Tibial nerve (tissue), 4 donors: ENCODE results near the gene PTPRD. TPM values are rescaled to one million over a fixed set of nuclear protein-coding genes. Genes with fewer than 3 reads are reported as not detected.

Experiments used
- DNase-seq, 2 donors: peaks; one replicate each; pipeline ENCODE4 v3.0.0-alpha.2; 2019; ENCODE audit warnings: low spot score in 2 of 2
- H3K27ac ChIP-seq, 4 donors: fragments of 200-600 bp; sonication (generic) in 3 of 4; one replicate each; pipeline ENCODE4 v1.5.1; 2017 to 2019; ENCODE audit warnings: mild to moderate bottlenecking in 1 of 4
- H3K27me3 ChIP-seq, 2 donors: fragments of 200-600 bp; sonication (generic) in 1 of 2; one replicate each; pipeline versions ENCODE4 v1.5.1 to v1.6.0; 2017 to 2019
- H3K36me3 ChIP-seq, 3 donors: fragments of 200-600 bp; sonication (generic); one replicate each; pipeline ENCODE4 v1.5.1; 2018 to 2019
- H3K4me1 ChIP-seq, 4 donors: fragments of 200-600 bp; sonication (generic) in 3 of 4; one replicate each; pipeline ENCODE4 v1.5.1; 2017 to 2019
- H3K4me3 ChIP-seq, 4 donors: fragments of 200-600 bp; sonication (generic) in 3 of 4; one replicate each; pipeline ENCODE4 v1.5.1; 2017 to 2019; ENCODE audit warnings: mild to moderate bottlenecking in 1 of 4, moderate library complexity in 1 of 4
- H3K9me3 ChIP-seq, 4 donors: fragments of 200-600 bp; sonication (generic) in 3 of 4; one replicate each; pipeline ENCODE4 v1.5.1; 2017 to 2019
- CTCF ChIP-seq, 5 experiments: fragments of 200-600 bp in 3 of 5; fragments of 450-650 bp in 2 of 5; sonication (generic) in 3 of 5; IDR thresholded peaks; one replicate each; pipeline ENCODE4 v1.5.1; 2016 to 2019; ENCODE audit warnings: antibody characterized with exemption in 5 of 5, mild to moderate bottlenecking in 3 of 5, moderate library complexity in 2 of 5
- EP300 ChIP-seq, 2 donors: sonication (generic); formaldehyde crosslinking; IDR thresholded peaks; one replicate each; pipeline ENCODE4 v1.6.1; 2017; ENCODE audit warnings: antibody characterized with exemption in 2 of 2, mild to moderate bottlenecking in 1 of 2
- POLR2A ChIP-seq, 2 donors: fragments of 450-650 bp; IDR thresholded peaks; one replicate each; pipeline ENCODE4 v1.6.1; 2017; ENCODE audit warnings: antibody characterized with exemption in 2 of 2, mild to moderate bottlenecking in 2 of 2, moderate library complexity in 2 of 2
- WGBS, 2 donors: methylation state at CpG; one replicate each; pipeline ENCODE4 v1.1.5; 2018; 5-methylcytosine and 5-hydroxymethylcytosine counted together
- total RNA-seq, 4 donors: library from RNA; depleted of rRNA; stranded (reverse); fragments of >200 nt; gene quantifications; one replicate each; pipeline ENCODE4 v1.1.0, GENCODE V29; 2016

Gene PTPRD
- total RNA-seq, 4 donors from 2014 or later, result 1.7 to 13.2 (median 5.1) TPM

DNA sequence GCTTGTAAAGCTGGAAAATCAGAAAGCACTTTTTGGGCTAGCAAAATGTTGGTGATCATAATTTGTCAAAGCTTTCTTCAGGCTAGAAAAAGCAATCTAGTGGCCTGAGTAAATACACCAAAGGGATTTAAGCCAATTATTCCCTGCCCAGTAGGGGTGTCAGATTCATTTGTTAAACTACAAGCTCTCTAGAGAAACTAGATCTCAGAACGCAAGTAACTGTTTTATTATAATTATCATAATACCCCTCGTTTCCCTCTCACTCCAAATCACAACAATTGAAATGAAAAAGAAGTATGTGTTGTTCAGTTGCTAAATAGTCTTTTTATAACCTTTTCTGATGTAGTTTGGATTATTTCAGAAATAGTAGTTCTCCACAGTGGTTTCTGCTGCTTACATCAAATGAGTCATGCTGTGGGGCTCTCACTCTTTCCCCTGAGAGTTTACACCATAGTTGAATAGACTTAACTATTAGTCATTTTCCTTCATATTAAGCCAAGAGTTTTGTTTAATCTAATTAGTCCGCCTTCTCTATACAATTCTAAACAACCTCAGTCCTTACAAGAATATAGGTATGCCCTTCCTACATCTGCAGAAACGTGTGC lies 1894.6 kb downstream of the PTPRD start:
- TF ChIP-seq EP300 (IDR thresholded peaks at IDR 0.05) (no peak), POLR2A (IDR thresholded peaks at IDR 0.05) (no peak), CTCF (IDR thresholded peaks at IDR 0.05) (no peak)
- H3K36me3 ChIP-seq, result no peaks in the 10 kb centered on the region
- no peak overlapping the region for H3K27ac ChIP-seq
- no peak overlapping the region for H3K4me3 ChIP-seq
- DNase-seq, result peak in 1 of 2 donors; percentile 13
- whole genome bisulfite sequencing, 2 donors, result 31 to 34% methylated on average over 4 of the region's 4 CpGs
- peaks cover 0 to 5% (median 0%) of the 10 kb centered on the region in 4 donors for H3K4me1 ChIP-seq
- no peaks in the 10 kb centered on the region for H3K27me3 ChIP-seq
- no peaks in the 10 kb centered on the region for H3K9me3 ChIP-seq

DNA sequence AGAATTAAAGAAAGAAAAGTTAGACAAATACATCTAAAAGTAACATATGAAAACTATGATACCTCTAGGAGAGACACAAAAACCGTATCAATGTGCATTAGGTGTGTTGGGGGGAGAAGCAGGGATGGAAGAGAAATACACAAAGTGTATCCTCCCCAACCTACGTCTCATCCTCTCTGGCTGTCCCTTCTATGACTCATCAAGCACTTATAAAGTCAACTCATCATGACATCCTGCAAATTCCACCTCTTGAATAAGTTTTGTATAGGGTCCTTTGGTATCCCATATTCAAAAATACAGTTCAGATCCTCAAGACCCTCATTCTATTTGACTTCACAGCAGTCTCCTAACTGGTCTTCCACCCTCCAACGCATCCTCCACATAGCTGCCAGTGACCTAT lies 1895.7 kb downstream of the PTPRD start:
- TF ChIP-seq POLR2A (IDR thresholded peaks at IDR 0.05), result no peak
- no peak for TF ChIP-seq CTCF (IDR thresholded peaks at IDR 0.05)
- TF ChIP-seq EP300 (IDR thresholded peaks at IDR 0.05), result no peak
- H3K4me1 ChIP-seq, result peaks cover 0 to 5% (median 0%) of the 10 kb centered on the region in 4 donors
- no peak overlapping the region for H3K27ac ChIP-seq
- H3K4me3 ChIP-seq, result no peak overlapping the region
- H3K9me3 ChIP-seq, result no peaks in the 10 kb centered on the region
- DNase-seq, result no peak
- H3K36me3 ChIP-seq, result no peaks in the 10 kb centered on the region
- no peaks in the 10 kb centered on the region for H3K27me3 ChIP-seq
- 89 to 92% methylated on average over 3 of the region's 3 CpGs for WGBS, 2 donors

DNA sequence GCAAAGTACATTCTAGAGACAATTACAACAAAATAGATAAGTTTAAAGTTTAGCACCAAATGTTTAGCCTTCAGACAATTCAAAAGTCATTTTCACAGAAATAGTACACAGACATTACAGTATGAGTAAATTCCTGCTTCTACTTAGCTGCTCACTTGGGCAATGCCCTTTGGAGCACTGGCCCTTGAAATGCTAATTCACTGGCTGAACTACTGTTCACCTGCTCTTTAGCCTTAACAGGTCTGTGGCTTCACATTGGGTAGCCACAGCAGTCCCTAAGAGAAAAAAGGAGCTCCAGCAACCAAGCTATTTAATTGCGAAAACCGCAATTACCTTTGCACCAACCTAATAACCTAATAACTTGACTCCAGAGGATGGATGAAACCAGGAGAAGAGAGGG lies 1897.0 kb downstream of the PTPRD start:
- H3K27ac ChIP-seq, result no peak overlapping the region
- H3K4me3 ChIP-seq, result no peak overlapping the region
- H3K9me3 ChIP-seq, result no peaks in the 10 kb centered on the region
- WGBS, 2 donors, result 50 to 96% methylated on average over 2 of the region's 2 CpGs
- DNase-seq, result no peak
- TF ChIP-seq EP300 (IDR thresholded peaks at IDR 0.05) (no peak), CTCF (IDR thresholded peaks at IDR 0.05) (no peak), POLR2A (IDR thresholded peaks at IDR 0.05) (no peak)
- H3K36me3 ChIP-seq, result no peaks in the 10 kb centered on the region
- peaks cover 0 to 5% (median 0%) of the 10 kb centered on the region in 4 donors for H3K4me1 ChIP-seq
- H3K27me3 ChIP-seq, result no peaks in the 10 kb centered on the region

GRCh38 chr9:8713811-8714165 lies 1899.0 kb downstream of the PTPRD start:
- Histone ChIP-seq H3K4me3 (no peak overlapping the region), H3K27me3 (no peaks in the 10 kb centered on the region), H3K9me3 (no peaks in the 10 kb centered on the region), H3K36me3 (no peaks in the 10 kb centered on the region), H3K27ac (no peak overlapping the region), H3K4me1 (peaks cover 0 to 5% (median 0%) of the 10 kb centered on the region in 4 donors)
- 83 to 85% methylated on average over 8 of the region's 8 CpGs for WGBS, 2 donors
- no peak for DNase-seq
- TF ChIP-seq POLR2A (IDR thresholded peaks at IDR 0.05), result no peak

- Histone ChIP-seq H3K27me3 (no peaks in the 10 kb centered on the region), H3K4me1 (peaks cover 0 to 4% (median 0%) of the 10 kb centered on the region in 4 donors), H3K9me3 (no peaks in the 10 kb centered on the region), H3K27ac (no peak overlapping the region), H3K4me3 (no peak overlapping the region), H3K36me3 (no peaks in the 10 kb centered on the region)
- no peak for DNase-seq
- TF ChIP-seq POLR2A (IDR thresholded peaks at IDR 0.05), result no peak
- WGBS, 2 donors, result 95 to 97% methylated on average over 44 of the region's 44 CpGs
Measured at GRCh38 chr9:8713149-8713810, 1899.5 kb downstream of the PTPRD start.

DNA sequence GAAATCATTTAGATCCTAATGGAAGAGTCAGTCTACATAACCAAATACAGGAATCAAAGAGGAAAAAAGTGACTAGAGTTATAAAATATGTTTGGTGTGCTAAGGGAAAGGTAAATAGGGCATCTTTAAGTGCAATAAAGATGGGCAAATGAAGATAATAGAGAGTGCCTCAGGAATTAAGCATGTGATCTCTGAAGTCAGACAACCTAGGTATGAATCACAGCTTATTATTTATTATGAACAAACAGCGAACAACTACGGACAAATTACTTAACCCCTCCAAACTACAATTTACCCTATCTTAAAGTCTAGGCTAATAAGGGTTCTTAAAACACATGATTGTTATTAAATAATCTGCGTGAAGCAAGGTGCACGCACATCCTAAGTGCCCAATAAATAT lies 1903.1 kb downstream of the PTPRD start:
- 91 to 92% methylated on average over 4 of the region's 4 CpGs for WGBS, 2 donors
- DNase-seq, result no peak
- no peaks in the 10 kb centered on the region for H3K27me3 ChIP-seq
- no peak overlapping the region for H3K4me3 ChIP-seq
- no peaks in the 10 kb centered on the region for H3K9me3 ChIP-seq
- no peak overlapping the region for H3K27ac ChIP-seq
- no peak for TF ChIP-seq POLR2A (IDR thresholded peaks at IDR 0.05)
- TF ChIP-seq EP300 (IDR thresholded peaks at IDR 0.05), result no peak
- no peak for TF ChIP-seq CTCF (IDR thresholded peaks at IDR 0.05)
- H3K4me1 ChIP-seq, result peaks cover 0 to 3% (median 0%) of the 10 kb centered on the region in 4 donors
- H3K36me3 ChIP-seq, result no peaks in the 10 kb centered on the region
